K562 (cell line): ENCODE results near the gene CPSF7. TPM values are rescaled to one million over a fixed set of nuclear protein-coding genes. Genes with fewer than 3 reads are reported as not detected.
A peak's percentile ranks its signal among the peaks of the same experiment; 100 is the strongest.

Source experiments
- ATAC-seq: fragments of 200-7000 bp; cut with Tn5 transposase; 3 replicates; pipeline ENCODE4 v1.9.1; 2020; ENCODE audit warnings: moderate library complexity
- Bru-seq: library from RNA; stranded (reverse); fragments of 400-500 nt; gene quantifications from one replicate; lab custom pipeline; 2021; lab: Mats Ljungman, UMichigan
- BruChase-seq, 2 experiments: library from RNA; stranded (reverse); fragments of 400-500 nt; gene quantifications; one replicate each; lab custom pipeline; 2021; lab: Mats Ljungman, UMichigan
- BruUV-seq: library from RNA; stranded (reverse); fragments of 400-500 nt; replicated peaks from 2 replicates; lab custom pipeline; 2021; lab: Mats Ljungman, UMichigan
- CTCF ChIA-PET: fragments of 300-600 bp; formaldehyde crosslinking; extraction: SDS; loops from one replicate; lab custom pipeline; 2021; ENCODE audit warnings: low intra/inter-chr PET ratio; lab: Yijun Ruan, JAX
- POLR2A ChIA-PET: fragments of 300-600, 350-650 bp; sonication (Branson Sonifier 250); formaldehyde crosslinking; extraction: SDS; loops from one replicate; lab custom pipeline; 2021; ENCODE audit warnings: antibody characterized with exemption, inconsistent platforms; lab: Yijun Ruan, JAX
- DNase-seq, 4 experiments: peaks; one replicate each; pipeline versions ENCODE4 v3.0.0 to v3.0.0-alpha.2; 2011 to 2018; ENCODE audit warnings: low spot score in 3 of 4, mixed read lengths in 3 of 4; ENCODE audit errors: extremely low read depth in 1 of 4
- FAIRE-seq: peaks from 2 replicates; lab custom pipeline; 2011; peaks lifted over from hg19 to GRCh38; lab: Jason Lieb, UNC
- H2AFZ ChIP-seq: 2 replicates; pipeline ENCODE4 v1.6.0; 2011; ENCODE audit warnings: low read depth, low read length, control low read depth, inconsistent platforms
- H3K27ac ChIP-seq: fragments of 200-600 bp; 3 replicates; pipeline ENCODE4 v1.8.0; 2011; ENCODE audit warnings: low read depth, mild to moderate bottlenecking, control low read depth, inconsistent platforms, low read length, moderate library complexity, mixed read lengths; ENCODE audit errors: extremely low read depth
- H3K27me3 ChIP-seq, 2 experiments: fragments of 300-600 bp in 1 of 2; 2 replicates in 1 of 2; 3 replicates in 1 of 2; pipeline versions ENCODE4 v1.6.0 to v1.8.0; 2011; ENCODE audit warnings: inconsistent platforms in 2 of 2, low read length in 2 of 2, mild to moderate bottlenecking in 1 of 2, mixed read lengths in 1 of 2, moderate library complexity in 1 of 2; ENCODE audit not compliant: control insufficient read depth in 2 of 2, insufficient read depth in 2 of 2
- H3K36me3 ChIP-seq: fragments of 300-600 bp; 3 replicates; pipeline ENCODE4 v1.8.0; 2011; ENCODE audit warnings: mild to moderate bottlenecking, low read length, inconsistent platforms; ENCODE audit not compliant: control insufficient read depth, insufficient read depth
- H3K4me1 ChIP-seq, 2 experiments: fragments of 200-600 bp in 1 of 2; replicated peaks in 1 of 2; 2 replicates in 1 of 2; 3 replicates in 1 of 2; pipeline versions ENCODE4 v1.5.1 to v1.8.0; 2011; ENCODE audit warnings: inconsistent platforms in 2 of 2, low read length in 2 of 2, mild to moderate bottlenecking in 1 of 2, mixed read lengths in 1 of 2, moderate library complexity in 1 of 2; ENCODE audit not compliant: control insufficient read depth in 2 of 2, insufficient read depth in 2 of 2
- H3K4me2 ChIP-seq: 2 replicates; pipeline ENCODE4 v1.6.1; 2011; ENCODE audit warnings: low read length, control low read depth, inconsistent platforms, mixed read lengths; ENCODE audit not compliant: insufficient read depth
- H3K4me3 ChIP-seq: fragments of 200-600 bp; sonication (generic), shearing (Covaris generic); 2 replicates; pipeline ENCODE4 v1.5.1; 2016; ENCODE audit warnings: control low read depth, inconsistent platforms
- H3K79me2 ChIP-seq: fragments of 200-600 bp; 3 replicates; pipeline ENCODE4 v1.8.0; 2011; ENCODE audit warnings: low read length, inconsistent platforms; ENCODE audit not compliant: control insufficient read depth, insufficient read depth
- H3K9ac ChIP-seq, 2 experiments: 2 replicates each; pipeline versions ENCODE4 v1.6.0 to v1.6.1; 2011; ENCODE audit warnings: low read depth in 2 of 2, low read length in 2 of 2, control low read depth in 1 of 2, inconsistent platforms in 1 of 2, mild to moderate bottlenecking in 1 of 2, mixed read lengths in 1 of 2; ENCODE audit not compliant: insufficient read depth in 1 of 2
- H3K9me1 ChIP-seq: one replicate; pipeline ENCODE4 v1.6.0; 2011; ENCODE audit warnings: inconsistent platforms, mild to moderate bottlenecking, low read length, moderate library complexity; ENCODE audit not compliant: control insufficient read depth, insufficient read depth
- H3K9me3 ChIP-seq: replicated peaks from 2 replicates; pipeline ENCODE4 v1.5.1; 2011; ENCODE audit warnings: low read depth, low read length, inconsistent platforms; ENCODE audit not compliant: control insufficient read depth, insufficient read depth
- H4K20me1 ChIP-seq: replicated peaks from 2 replicates; pipeline ENCODE4 v1.6.1; 2011; ENCODE audit warnings: low read length, inconsistent platforms, mixed read lengths; ENCODE audit not compliant: control insufficient read depth, insufficient read depth
- ETV5 ChIP-seq: sonication (generic); formaldehyde crosslinking; IDR thresholded peaks from 2 replicates; pipeline ENCODE4 v1.4.0; 2020; ENCODE audit warnings: low read depth, mild to moderate bottlenecking, missing genetic modification reagents
- PPARD ChIP-seq: fragments of 250-450 bp; sonication (Bioruptor Pico); IDR thresholded peaks from 2 replicates; pipeline ENCODE4 v1.8.0; 2022; ENCODE audit warnings: inconsistent platforms, mild to moderate bottlenecking, moderate library complexity
- PRPF4 ChIP-seq: fragments of 200-400 bp; formaldehyde crosslinking; IDR thresholded peaks from one replicate; pipeline ENCODE4 v1.6.1; 2017; ENCODE audit warnings: low read length, low read depth, mild to moderate bottlenecking; ENCODE audit not compliant: insufficient read depth, poor library complexity, severe bottlenecking
- RREB1 ChIP-seq: fragments of 250-450 bp; sonication (Bioruptor Pico); IDR thresholded peaks from 2 replicates; pipeline ENCODE4 v1.4.0; 2020
- ZNF395 ChIP-seq: fragments of 200-800 bp; sonication (Bioruptor generic); IDR thresholded peaks from 2 replicates; pipeline ENCODE4 v1.6.1; 2017; ENCODE audit warnings: missing genetic modification characterization, missing compliant biosample characterization
- WGBS: fragments of 100-300 bp; shearing (Covaris generic); methylation state at CpG from one replicate; pipeline ENCODE4 v1.1.6; 2016; ENCODE audit warnings: low coverage, mixed read lengths; ENCODE audit not compliant: insufficient coverage; ENCODE audit errors: missing lambda C conversion rate; 5-methylcytosine and 5-hydroxymethylcytosine counted together
- in situ Hi-C: fragments of 300-500 bp; cut with MboI; formaldehyde crosslinking; loops from 4 replicates; pipeline ENCODE4 v1.15.0; 2018; ENCODE audit warnings: inconsistent platforms, mixed read lengths
- intact Hi-C: fragments of 100-400 bp; cut with micrococcal nuclease; formaldehyde crosslinking; loops from 2 replicates; pipeline ENCODE4 v1.14.2; 2022
- long read RNA-seq, 3 experiments: library from polyadenylated mRNA in 2 of 3; library from RNA in 1 of 3; unstranded in 2 of 3; stranded (forward) in 1 of 3; transcript quantifications; one replicate each; pipeline ENCODE4 v2.0.0, GENCODE V29; 2019 to 2022
- polyA minus RNA-seq, 3 experiments: library from RNA; depleted of rRNA, polyadenylated mRNA; stranded (reverse); fragments of >200 nt; gene quantifications; 2 replicates each; pipeline ENCODE4 v1.2.3, GENCODE V29; 2011
- polyA plus RNA-seq, 8 experiments: library from polyadenylated mRNA; depleted of rRNA in 4 of 8; stranded (reverse) in 5 of 8; unstranded in 3 of 8; fragments of >200 nt; fragmentation: Nextera tagmentation in 2 of 8; fragmentation: Illumina TruSeq in 1 of 8; extraction: Ambion mirVana in 2 of 8; extraction: Trizol in 1 of 8; gene quantifications; 2 replicates each; pipeline versions ENCODE4 v1.2.1 to v1.2.3, GENCODE V29; 2011 to 2014; ENCODE audit warnings: inconsistent platforms in 1 of 8, missing spikeins in 1 of 8
- total RNA-seq, 7 experiments: library from RNA; depleted of rRNA in 6 of 7; stranded (reverse); fragments of >200 nt in 6 of 7; fragmentation: Illumina TruSeq in 2 of 7; extraction: Trizol in 2 of 7; gene quantifications; 2 replicates each; pipeline versions ENCODE4 v1.2.1 to v1.2.3, GENCODE V29; 2011 to 2021; ENCODE audit warnings: low replicate concordance in 1 of 7

CPSF7 gene
- 141 and 152 TPM in 2 replicates for total RNA-seq (2011; cell fraction: chromatin; rRNA removed; ENCODE audit: low replicate concordance)
- total RNA-seq (2011; cell fraction: nucleolus; rRNA removed), result 67.6 and 78.9 TPM in 2 replicates
- 105 and 139 TPM in 2 replicates for total RNA-seq (2011; cell fraction: nucleoplasm; rRNA removed)
- 24.3 and 24.8 TPM in 2 replicates for total RNA-seq (2014; rRNA removed)
- 45.1 and 45.5 TPM in 2 replicates for total RNA-seq (2014; rRNA removed; fragmentation: Illumina TruSeq; extraction: Trizol)
- total RNA-seq (2015; rRNA removed; fragmentation: Illumina TruSeq; extraction: Trizol), result 43.9 and 44.1 TPM in 2 replicates
- 82.9 and 84.6 TPM in 2 replicates for total RNA-seq (2021)
- 37.5 and 60.4 TPM in 2 replicates for polyA plus RNA-seq (2011; rRNA removed)
- polyA plus RNA-seq (2011; cell fraction: cytosol; rRNA removed), result 51.1 and 98.0 TPM in 2 replicates
- 121 and 160 TPM in 2 replicates for polyA plus RNA-seq (2011; cell fraction: nucleus; rRNA removed)
- 70.9 and 87.0 TPM in 2 replicates for polyA plus RNA-seq (2012)
- 89.1 and 104 TPM in 2 replicates for polyA plus RNA-seq (2014; fragmentation: Illumina TruSeq; extraction: Trizol)
- 10 to 100 TPM; 14.8 to 46.8 TPM for polyA plus RNA-seq (2014; fragmentation: Nextera tagmentation; extraction: Ambion mirVana)
- 42.4 and 45.7 TPM in 2 replicates for polyA plus RNA-seq (2014; rRNA removed)
- 45.5 and 47.8 TPM in 2 replicates for polyA minus RNA-seq (2011; rRNA and poly(A)+ RNA removed)
- polyA minus RNA-seq (2011; cell fraction: cytosol; rRNA and poly(A)+ RNA removed), result 32.9 and 61.4 TPM in 2 replicates
- polyA minus RNA-seq (2011; cell fraction: nucleus; rRNA and poly(A)+ RNA removed), result 37.4 and 50.1 TPM in 2 replicates
- Bru-seq, nascent RNA, result percentile 91 among the genes with signal in this experiment
- BruChase-seq, experiment 1, labeled RNA remaining after a 2-hour chase, result percentile 94 among the genes with signal in this experiment
- percentile 95 among the genes with signal in this experiment for BruChase-seq, experiment 2, labeled RNA remaining after a 6-hour chase
- long read RNA-seq, experiment 1, partial matches to known transcripts, result 22 of 91 reads
- long read RNA-seq, experiment 1, other reads (novel, unspliced or antisense), result 62 of 91 reads
- long read RNA-seq, experiment 2, transcript CPSF7-205 (10 exons, 3,524 nt), result major isoform, 10 of 53 reads
- long read RNA-seq, experiment 2, partial matches to known transcripts, result 11 of 53 reads
- long read RNA-seq, experiment 2, other reads (novel, unspliced or antisense), result 25 of 53 reads
- long read RNA-seq, experiment 3, partial matches to known transcripts, result 1 of 16 reads
- long read RNA-seq, experiment 3, other reads (novel, unspliced or antisense), result 14 of 16 reads

- intact Hi-C loops, result no loop called here
- Histone ChIP-seq H3K27me3 (no peaks in the 10 kb centered on the region), H3K4me1 (peaks cover 4 to 7% of the 10 kb centered on the region in 2 experiments; a peak in 3 of 5 replicates), H3K9me1 (no peaks in the 10 kb centered on the region), H3K9me3 (no peaks in the 10 kb centered on the region), H3K79me2 (peaks cover 92% of the 10 kb centered on the region), H3K9ac (peak within 1 kb of the TSS; percentile 97 to 100), H3K36me3 (peaks cover 62% of the 10 kb centered on the region), H3K27ac (peak within 1 kb of the TSS; percentile 98), H3K4me2 (peak within 1 kb of the TSS; percentile 91), H3K4me3 (peak within 1 kb of the TSS; percentile 72), H2AFZ (peak within 1 kb of the TSS; percentile 98), H4K20me1 (no peaks in the 10 kb centered on the region)
- ChIA-PET POLR2A (interaction anchor here (0.5 to 3.8 kb wide), 31 partner anchors 9 to 361 kb away, joined by 3 to 32 read pairs (median 3); partner anchors contain the start of genes CYB561A3, TMEM138 and TMEM216), CTCF (no interaction called here)
- ATAC-seq (peak; percentile 91), DNase-seq (peak; percentile 89 to 98 (median 92)), FAIRE-seq (peak; percentile 76)
- TSS peak; percentile 83 for BruUV-seq
- WGBS, result under 1% methylated on average over 38 of the region's 82 CpGs
- in situ Hi-C loops, result loop anchor here (10.0 kb wide), 1 partner anchor 1195 kb away; the partner anchor contains the start of gene B3GAT3
- TF ChIP-seq ETV5 (CRISPR knock-in tag) (peak; percentile 96), PRPF4 (peak; percentile 88), RREB1 (CRISPR knock-in tag) (no peak), PPARD (CRISPR knock-in tag) (no peak), ZNF395 (CRISPR knock-in tag) (peak; percentile 57; the same call in 1 of the 2 replicates)
Measured at GRCh38 chr11:61429691-61430582, at the start of gene CPSF7, which contains the start of gene SDHAF2. TSS of gene CPSF7 (minus strand) at chr11:61429975. CDS start at chr11:61429235, 740 bp downstream. TSS of gene SDHAF2 (plus strand) at chr11:61430124. CDS start at chr11:61430147, 23 bp downstream.
